NCI-H2227 treated with DMSO at 0.1 percent for 48 hours (cell line): Measurements from ENCODE around the gene APBB2.
"Not testable (repeated sequence)": the region's sequence is repeated elsewhere in the genome, so short reads cannot be mapped to it uniquely, and the experiment has no call there.

ENCODE experiments used
- DNase-seq: peaks from one replicate; lab custom pipeline; 2025; lab: John Stamatoyannopoulos, UW

Gene APBB2

DNA sequence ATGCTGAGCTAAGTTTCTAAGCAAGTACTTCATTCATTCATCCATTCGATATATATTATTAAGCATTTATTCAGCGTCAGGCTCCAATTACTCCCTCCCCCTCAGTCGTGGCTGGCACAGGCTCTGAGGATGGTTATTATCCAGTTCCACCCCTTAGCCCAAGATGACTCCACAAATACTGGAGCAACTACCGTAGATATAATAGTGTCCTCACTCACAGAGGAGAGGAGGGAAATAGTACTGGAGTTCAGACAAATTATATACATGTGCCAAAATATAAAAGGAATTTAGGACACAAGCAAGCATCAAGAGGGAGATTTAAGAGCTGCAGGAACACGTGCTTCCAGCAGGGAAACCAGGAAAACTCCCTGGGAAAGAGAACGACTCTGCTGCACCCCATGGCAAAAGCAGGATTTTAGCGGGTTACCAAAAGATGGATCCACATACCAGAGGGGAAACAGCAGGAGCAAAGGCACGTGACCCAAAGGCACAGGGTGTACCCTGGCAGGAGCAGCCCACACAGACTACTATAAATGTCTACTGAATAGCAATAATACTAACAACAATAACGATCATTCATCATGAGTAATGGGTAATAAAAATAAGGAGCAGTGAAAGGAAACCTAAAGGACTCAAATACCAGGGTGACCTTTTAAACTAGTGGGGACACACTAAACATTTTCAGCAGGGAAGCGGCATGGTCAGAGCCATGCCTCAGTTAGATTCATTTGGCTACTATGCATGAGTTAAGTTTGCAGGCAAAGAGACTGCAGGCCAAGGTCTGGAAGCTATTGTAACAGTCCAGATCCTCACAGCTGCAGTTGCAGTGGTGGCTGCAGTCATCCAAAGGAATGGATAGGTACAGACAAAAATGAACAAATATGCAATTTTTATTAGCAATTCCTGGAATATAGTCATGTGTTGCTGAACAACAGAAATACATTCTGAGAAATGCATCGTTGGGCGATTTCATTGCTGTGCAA lies 153.7 kb downstream of the APBB2 start:
- peak; percentile 10 for DNase-seq

DNA sequence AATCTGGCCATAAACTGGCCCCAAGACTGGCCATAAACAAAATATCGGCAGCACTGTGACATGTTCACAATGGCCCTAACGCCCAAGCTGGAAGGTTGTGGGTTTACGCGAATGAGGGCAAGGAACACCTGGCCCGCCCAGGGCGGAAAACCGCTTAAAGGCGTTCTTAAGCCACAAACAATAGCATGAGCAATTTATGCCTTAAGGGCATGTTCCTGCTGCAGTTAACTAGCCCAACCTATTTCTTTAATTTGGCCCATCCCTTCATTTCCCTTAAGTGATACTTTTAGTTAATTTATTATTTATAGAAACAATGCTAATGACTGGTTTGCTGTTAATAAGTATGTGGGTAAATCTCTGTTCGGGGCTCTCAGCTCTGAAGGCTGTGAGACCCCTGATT lies 154.9 kb downstream of the APBB2 start:
- not testable (repeated sequence) for DNase-seq

DNA sequence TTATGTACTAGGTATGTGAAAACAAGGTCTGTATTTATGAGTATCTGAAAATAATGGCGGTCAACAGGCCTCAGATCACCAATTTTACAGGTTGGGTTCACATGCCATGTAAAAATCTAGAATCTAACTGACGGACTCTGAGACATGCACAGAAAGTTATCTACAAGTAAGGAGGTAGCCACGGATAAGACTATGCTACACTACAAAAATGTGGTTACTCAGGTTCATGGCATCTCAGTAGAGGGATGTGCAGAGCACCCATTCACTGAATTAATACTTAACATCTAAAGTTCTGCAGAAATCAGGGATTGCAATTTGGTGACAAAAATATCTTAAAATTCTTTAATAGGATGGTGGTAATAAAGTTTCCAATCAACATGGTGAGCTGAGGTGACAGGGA lies 155.9 kb downstream of the APBB2 start:
- no peak for DNase-seq

DNA sequence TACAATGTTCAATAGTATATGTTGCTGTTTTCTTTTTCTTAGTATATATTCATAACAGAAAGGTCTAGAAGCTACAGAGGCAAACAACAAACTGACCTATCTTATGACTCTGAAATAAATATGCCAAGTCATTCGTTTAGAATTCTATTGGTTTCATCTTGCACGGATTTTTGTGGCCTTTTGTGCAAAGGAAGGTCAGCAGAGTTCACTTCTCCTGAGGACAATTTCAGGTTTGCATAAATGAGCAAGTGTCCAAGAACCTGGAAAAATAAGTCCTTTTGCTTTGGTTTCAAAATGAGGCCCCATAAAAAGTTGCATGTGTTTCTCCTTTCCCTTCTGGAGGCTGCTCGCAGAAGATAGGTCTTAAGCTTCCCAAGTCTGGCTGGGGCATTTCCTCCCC lies 156.9 kb downstream of the APBB2 start:
- DNase-seq = no peak

DNA sequence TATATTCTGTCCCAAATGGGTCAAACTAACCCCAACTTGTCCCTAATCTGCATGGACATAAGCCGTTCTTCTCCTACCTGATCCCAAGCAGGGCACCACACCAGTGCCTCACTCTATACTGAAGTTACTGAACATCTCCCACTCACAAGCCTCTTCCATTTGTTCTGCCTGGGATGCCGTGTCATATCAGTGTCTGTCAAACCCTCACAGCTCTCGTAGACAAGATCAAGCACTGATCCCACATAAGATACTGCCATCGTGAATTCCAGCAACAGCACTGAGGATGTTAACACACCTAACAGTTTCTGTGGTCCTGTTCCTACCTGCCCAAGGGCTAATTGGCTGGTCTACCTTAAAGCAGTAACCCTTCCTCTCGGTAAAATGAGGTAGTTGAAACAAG lies 162.1 kb downstream of the APBB2 start:
- no peak for DNase-seq

DNA sequence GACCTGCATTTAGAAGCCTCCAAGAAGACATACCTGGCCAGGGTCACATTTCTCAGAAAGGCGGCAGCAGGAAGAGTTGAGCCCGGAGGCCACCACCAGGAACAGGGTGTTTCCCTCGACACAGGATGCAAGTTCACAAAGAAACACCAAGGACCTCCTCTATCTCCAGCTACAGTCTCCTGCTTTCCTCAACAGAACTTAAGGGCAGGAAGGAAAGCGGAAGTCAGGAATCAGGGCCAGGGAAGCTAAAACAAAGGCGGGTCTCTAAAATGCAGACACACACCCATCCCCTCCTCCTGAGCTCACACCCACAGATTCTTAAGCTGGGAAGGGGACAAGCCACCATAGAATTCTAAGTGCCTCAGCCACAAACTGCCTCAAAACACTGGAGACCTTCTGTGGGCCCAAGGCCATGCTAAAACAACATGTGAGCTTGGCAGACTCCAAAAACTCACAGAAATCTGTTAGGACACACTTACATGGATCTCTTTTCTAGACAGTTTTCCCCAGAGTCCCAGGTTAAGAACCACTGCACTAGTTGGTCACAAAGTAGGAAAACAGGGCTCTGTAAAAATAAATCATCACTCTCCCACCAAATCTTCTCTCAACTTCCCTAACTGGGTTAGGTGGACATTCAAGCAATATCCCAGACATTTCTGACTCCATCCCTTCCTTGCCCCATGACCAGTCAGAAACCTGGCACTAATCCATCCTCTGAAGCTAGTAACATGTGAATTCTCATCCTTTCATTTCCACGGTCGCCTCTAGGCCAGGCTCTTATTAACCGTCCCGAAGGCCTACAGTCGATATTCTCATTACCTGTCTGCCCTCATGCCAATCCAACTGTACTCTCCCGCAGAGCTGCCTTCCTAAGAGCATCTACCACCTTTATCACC lies 163.2 kb downstream of the APBB2 start:
- DNase-seq = no peak

DNA sequence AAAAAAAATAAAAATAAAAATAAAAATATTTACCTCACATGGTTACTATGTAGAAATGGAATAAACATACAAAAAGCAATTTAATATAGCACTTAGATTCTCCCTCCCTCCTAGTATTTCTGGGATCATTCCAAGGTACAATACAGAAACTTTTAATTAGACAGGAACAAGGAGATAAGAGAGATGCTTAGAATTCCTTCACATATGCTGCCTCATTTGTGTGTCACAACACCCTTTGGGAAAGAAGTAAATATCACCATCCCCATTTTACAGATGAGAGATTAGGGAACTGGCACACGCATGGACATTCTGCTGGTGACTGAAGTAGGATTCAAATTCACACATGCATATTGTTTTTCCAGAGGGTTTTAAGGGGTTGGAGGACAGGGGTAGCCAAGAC lies 164.2 kb downstream of the APBB2 start:
- no peak for DNase-seq

DNA sequence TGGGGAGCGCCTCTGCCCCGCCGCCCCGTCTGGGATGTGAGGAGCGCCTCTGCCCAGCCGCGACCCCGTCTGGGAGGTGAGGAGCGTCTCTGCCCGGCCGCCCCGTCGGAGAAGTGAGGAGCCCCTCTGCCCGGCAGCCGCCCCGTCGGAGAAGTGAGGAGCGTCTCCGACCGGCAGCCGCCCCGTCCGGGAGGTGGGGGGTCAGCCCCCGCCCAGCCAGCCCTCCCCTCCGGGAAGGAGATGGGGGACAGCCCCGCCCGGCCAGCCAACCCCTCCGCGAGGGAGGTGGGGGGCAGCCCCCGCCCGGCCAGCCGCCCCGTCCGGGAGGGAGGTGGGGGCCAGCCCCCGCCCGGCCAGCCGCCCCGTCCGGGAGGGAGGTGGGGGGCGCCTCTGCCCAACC lies 165.2 kb downstream of the APBB2 start:
- not testable (repeated sequence) for DNase-seq

DNA sequence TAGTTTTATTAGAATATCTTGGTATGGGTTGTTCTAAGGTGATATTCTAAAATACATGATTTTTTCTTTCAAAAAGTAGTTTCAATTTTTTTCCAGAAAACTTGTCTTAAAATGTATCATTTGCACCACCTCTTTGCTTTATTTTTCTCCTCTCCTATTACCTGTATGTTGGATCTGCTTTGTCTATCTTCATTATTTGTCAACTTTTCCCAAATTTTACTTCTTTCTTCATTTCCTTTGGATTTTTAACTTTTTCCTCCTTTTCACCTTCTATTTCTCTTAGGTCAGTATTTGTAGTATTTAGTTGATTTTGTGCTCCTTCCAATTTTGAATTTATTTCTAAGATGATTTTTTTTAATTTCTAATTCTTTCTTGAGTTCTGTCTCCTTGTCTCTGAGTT lies 169.6 kb downstream of the APBB2 start:
- DNase-seq = no peak

DNA sequence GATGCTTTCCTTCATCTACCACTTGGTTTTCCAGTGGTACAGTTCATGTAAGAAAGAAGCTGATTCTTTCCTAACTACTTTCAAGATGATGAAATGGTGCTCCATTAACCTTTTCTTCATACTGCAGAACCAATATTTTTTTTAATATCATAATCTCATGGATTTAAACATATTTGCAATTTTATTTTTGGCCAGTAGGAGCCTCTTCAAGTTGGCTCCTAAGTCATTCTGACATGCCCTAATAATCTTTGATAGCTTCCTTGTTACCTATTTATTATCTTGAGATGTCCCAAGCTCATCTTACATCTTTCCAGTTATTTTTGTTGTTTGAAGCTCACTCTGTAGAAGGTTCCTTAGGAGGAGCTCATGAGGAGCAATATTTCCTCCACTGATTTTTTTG lies 170.2 kb downstream of the APBB2 start:
- no peak for DNase-seq

DNA sequence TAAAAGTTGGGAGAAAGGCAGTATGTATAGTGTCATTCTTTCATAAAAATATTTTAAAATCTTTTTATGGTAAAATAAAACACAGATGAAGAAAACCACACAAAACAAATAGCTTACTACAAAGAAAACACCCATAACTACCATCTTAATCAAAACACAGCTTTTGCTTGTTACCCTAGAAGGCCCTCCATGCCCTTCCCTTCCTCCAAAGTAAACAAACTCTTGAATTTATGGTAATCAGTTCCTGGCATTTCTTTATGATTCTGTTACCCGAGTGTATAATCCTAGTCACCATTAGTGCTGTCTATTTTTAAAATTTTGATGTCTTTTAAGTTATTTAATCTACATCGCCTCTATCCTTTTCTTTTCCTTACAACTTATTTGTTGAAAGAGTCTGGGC lies 170.9 kb downstream of the APBB2 start:
- DNase-seq = no peak

DNA sequence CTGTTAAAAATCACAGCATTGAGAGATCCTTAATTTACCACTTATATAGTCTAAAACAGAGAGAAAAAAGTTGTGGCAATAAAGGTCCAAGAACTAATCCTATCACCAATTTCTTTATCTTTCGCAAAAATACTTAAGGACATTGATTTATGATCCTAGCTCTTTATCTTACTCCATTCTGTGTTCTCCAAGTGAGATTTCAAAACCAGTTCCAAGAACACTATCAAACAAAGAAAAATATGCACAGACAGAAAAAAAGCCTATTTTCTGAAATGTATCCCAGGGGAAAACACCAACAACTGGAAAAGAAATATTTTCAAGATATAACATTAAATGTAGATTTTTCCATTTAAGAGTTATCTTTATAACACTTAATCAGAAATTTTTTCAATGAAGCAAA lies 172.8 kb downstream of the APBB2 start:
- DNase-seq = no peak

DNA sequence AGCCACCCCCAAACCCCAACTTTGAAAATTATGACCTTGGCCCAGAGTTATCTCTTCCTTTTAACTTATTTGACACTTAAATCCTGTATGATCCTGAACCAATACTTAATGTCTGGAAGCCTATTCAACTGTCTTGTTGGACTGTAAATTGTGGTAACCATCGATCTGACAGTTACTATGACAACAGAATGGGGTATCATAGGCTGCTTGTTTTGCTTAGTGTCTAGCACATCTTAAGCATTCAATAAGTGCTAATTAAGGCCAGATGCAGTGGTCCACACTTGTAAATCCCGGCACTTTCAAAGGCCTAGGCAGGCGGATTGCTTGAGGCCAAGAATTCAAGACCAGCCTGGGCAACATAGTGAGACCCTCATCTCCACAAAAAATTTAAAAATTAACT lies 175.0 kb downstream of the APBB2 start:
- no peak for DNase-seq

DNA sequence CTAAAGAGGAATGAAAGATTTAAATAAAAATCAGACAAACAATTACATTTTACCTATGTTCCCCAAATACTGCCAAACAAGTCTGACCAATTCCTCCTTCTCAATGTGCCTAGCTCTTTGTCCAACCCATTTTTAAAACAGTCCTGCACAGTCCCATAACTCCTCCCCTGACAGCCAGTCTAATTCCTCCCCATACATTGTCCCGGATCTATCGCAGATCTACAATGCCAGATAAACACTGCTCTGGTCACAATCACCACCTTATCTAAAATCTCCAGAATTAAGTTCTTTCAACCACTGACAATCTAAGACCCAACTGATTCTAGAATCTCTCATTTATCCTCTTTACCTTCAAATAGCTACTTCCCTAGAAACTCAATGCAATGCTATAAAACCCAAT lies 176.0 kb downstream of the APBB2 start:
- DNase-seq = no peak

DNA sequence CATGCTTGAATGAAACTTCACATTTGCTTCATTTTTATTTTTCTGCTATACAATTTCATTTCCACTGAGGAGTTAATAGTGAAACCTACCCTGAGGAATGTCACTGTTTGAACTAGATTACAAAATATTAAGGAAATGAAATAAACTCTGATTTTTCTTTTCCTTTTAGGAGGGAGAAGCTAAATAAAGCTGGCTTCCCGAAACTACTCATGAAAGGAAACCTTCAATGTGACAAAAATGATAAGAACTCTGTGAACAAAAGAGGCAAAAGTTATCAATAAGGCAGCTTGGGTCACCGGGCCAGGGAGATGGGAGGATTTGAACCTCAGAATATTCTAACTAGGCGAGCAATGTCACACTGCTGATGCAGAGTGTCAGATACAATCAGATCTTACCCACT lies 185.2 kb downstream of the APBB2 start:
- no peak for DNase-seq

DNA sequence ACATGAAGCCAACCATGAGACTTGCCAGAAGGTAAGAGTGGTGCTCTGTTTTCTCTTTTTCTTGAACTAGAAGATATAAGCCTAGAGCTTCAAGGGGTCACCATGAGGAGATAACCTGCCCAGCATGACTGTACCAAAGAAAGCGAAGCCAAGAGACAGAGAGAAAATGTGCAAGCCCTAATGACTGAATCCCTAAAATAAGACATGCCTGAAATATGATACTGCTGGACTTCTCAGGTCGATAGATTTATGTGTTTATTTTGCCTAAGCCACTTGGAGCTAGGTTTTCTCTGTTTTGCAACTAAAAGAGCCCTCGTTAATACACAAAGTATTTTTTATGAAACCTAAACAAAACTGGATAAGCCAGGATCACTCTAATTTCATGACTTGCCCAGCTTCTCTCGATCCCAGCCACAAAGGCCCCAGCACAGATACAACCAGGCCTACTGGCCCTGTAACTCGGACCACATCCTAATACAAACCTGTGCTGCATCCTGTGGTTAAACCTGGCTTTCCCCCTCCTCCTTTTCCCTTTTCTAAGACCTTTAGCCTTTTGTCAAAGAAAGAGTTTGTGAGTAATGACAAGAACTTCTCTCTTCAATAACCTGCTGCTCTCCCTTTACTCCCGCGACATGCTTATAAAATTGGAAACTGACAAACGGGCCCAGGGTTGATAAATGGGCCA lies 185.8 kb downstream of the APBB2 start:
- DNase-seq = no peak

DNA sequence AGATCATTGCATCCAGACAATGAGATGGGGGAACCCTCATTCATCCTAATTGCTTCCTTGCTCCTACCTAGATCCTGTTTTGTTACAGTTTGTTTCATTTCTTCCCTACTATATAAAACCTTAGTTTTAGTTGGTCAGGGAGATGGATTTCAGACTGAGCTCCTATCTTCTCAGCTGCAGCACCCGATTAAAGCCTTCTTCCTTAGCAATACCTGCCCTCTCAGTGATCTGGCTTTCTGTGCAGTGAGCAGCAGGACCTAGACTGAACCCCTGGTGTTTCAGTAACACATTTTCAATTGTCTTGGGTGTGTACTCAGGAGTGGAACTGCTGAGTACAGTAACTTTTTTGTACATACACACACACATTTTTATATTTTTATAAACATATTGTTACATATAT lies 187.4 kb downstream of the APBB2 start:
- DNase-seq = no peak

DNA sequence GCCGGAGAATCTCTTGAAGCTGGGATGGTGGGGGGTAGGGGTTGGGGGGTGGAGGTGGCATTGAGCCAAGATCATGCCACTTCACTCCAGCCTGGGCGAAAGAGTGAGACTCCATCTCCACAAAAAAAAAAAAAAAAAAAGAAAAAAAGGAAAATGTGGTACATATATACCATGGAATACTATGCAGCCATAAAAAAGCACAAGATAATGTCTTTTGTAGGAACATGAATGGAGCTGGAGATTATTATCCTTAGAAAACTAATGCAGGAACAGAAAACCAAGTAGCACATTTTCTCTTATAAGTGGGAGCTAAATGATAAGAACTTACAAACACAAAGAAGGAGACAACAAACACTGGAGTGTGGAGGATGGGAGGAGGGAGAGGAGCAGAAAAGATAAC lies 188.5 kb downstream of the APBB2 start:
- no peak for DNase-seq

DNA sequence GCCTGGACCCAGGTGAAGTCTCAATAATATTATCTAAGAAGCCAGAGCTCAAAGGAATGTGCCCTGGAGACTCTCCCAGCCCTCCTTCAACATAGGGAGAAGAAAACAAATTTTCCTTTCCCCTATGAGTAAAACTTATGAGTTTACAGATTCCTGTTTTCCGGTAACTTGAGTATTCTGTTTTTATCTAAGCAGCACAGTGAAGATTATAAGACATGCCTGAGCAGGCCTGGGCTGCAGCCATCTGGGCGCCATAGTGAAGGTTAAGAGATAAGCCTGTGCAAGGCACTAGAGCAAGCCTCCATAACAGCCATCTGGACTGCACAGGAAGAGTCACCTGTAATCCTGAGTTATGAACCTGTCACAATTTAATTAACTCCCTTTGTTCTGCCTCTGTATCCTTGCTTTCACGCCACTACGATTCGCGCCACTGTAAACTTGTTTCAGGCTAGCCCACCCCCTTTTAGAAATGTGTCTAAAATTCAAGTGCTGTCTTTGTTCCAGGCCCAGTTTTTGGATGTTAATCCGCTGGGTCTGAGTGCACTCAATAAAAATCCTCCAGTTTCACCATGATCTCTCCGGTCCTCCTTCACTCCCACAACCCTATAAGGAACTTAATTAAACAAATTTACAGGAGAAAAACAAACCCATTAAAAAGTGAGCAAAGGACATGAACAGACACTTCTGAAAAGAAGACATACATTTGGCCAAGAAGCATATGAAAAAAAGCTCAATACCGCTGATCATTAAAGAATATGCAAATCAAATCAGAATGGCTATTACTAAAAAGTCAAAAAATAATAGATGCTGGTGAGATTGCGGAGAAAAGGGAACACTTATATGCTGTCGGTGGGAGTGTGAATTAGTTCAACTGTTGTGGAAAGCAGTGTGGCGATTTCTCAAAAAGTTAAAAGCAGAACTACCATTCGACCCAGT lies 189.5 kb downstream of the APBB2 start:
- DNase-seq = no peak

DNA sequence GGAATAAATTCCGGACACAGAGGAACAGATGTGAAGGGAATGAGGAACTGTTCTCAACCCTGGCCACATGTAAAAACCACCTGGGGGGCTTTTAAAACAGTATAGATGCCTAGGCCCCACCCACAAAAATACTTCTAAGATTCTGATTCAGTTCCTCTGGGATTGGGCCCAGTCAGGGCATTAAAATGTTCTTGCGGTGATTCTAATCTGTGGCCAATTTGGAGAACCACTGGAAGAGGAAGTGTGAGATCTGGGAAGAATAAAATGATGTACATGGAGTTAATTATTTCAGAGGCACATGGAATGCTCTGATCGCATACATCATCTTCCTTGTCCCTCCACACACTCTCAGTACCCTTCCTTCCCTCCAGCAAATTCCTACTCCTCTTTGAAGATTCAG lies 192.2 kb downstream of the APBB2 start:
- DNase-seq = no peak

DNA sequence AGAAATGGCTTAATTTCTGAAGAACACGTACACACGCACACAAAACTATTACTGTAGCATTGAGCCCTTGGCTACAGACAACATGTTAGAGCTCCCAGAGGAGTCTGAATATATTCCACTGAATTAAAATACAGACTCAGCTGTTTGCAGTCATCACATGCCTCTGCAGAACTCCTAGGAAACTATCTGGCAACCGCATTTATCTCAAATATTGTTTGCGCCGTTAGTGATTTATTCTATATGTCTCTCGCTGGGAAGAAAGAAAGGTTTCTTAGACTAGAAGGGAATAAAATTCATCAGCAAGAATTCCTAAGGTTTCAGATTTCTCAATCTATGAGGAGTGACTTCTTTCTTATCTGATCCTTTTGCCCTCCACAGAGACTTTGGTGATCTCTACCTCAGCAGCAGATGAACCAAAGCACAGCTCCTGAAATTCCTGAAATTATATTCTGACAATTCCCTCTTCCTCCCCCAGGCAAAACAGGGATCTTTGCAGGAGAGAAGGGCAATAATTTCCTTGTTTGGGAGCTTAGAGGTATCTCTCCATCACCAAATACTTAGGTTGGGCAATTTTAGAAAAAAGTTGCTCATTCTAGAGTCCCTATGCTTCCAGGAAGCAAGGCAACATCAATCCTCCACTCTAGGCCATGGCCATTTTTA lies 199.2 kb downstream of the APBB2 start:
- no peak for DNase-seq
